Keratinocyte (primary cell): Measurements from ENCODE around the gene OR1I1.

ENCODE experiments used
- CTCF ChIP-seq, 3 experiments: IDR thresholded peaks in 1 of 3; conservative IDR thresholded peaks in 1 of 3; optimal IDR thresholded peaks in 1 of 3; 2 replicates in 2 of 3; 3 replicates in 1 of 3; pipeline versions ENCODE3 to v1.5.1; 2011; ENCODE audit warnings: low read length in 3 of 3, mild to moderate bottlenecking in 3 of 3, moderate library complexity in 2 of 3, control low read depth in 1 of 3, inconsistent platforms in 1 of 3; ENCODE audit not compliant: insufficient read depth in 2 of 3; ENCODE audit errors: extremely low read depth in 1 of 3
- EZH2 ChIP-seq: IDR thresholded peaks from one replicate; pipeline ENCODE4 v1.6.1; 2012; ENCODE audit warnings: inconsistent platforms, mild to moderate bottlenecking, low read length, moderate library complexity

GRCh38 chr19:15125232-15126067, 43.4 kb downstream of the OR1I1 start:
- TF ChIP-seq CTCF (optimal IDR thresholded peaks at IDR 0.05 in 1 of 3, IDR thresholded peaks at IDR 0.05 in 1 of 3, conservative IDR thresholded peaks at IDR 0.05 in 1 of 3; ENCODE audit: extremely low read depth in 1 of 3, insufficient read depth in 2 of 3, low read length in 3 of 3) (peak in 1 of 3 experiments; percentile 41), EZH2 (no peak)
